BJ (cell line): Measurements from ENCODE around the gene ARL17B. TPM values are rescaled to one million over a fixed set of nuclear protein-coding genes. Genes with fewer than 3 reads are reported as not detected.
"Not testable (repeated sequence)": the region's sequence is repeated elsewhere in the genome, so short reads cannot be mapped to it uniquely, and the experiment has no call there.

Experiments
- CTCF ChIA-PET: fragments of 350-600 bp; formaldehyde crosslinking; extraction: SDS; loops from one replicate; lab custom pipeline; 2021; ENCODE audit warnings: antibody characterized with exemption, inconsistent platforms; lab: Yijun Ruan, JAX
- POLR2A ChIA-PET: fragments of 300-600 bp; sonication (Branson Sonifier 250); formaldehyde crosslinking; extraction: SDS; loops from one replicate; lab custom pipeline; 2021; ENCODE audit warnings: antibody characterized with exemption; lab: Charles Lee
- DNase-seq: peaks from one replicate; pipeline ENCODE4 v3.0.0-alpha.2; 2011; ENCODE audit warnings: low read depth
- H3K27me3 ChIP-seq: 2 replicates; pipeline ENCODE4 v1.6.0; 2011; ENCODE audit warnings: low read length; ENCODE audit not compliant: control insufficient read depth, insufficient read depth
- H3K36me3 ChIP-seq: 2 replicates; pipeline ENCODE4 v1.5.1; 2011; ENCODE audit warnings: low read length; ENCODE audit not compliant: control insufficient read depth, insufficient read depth
- H3K4me3 ChIP-seq: 2 replicates; pipeline ENCODE4 v1.5.1; 2011; ENCODE audit warnings: low read depth, mild to moderate bottlenecking, control low read depth, low read length
- polyA plus RNA-seq: library from polyadenylated mRNA; depleted of rRNA; stranded (reverse); fragments of >200 nt; gene quantifications from 2 replicates; pipeline ENCODE4 v1.2.3, GENCODE V29; 2011

Gene ARL17B
- polyA plus RNA-seq, 1 experiment = 7.1 TPM

DNA sequence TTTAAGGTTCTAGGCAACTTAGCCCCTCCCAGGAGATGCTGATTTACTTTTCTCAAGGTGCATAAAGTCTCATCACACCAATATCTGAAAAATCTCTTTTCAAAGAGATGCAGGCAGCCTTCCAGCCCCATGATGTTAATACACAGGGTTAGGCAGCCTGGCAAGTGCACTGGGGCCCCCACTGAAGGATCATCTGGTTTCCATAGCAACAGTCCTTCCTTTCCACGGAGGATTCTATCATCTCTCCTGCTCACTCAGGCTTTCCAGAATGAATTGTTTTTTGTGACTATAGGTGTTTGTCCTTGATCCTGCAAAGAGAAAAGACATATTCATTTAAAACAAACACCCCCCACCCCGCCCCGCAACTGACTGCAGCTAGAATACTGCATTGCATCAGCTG, 6.0 kb upstream of the ARL17B start:
- POLR2A ChIA-PET = not testable (repeated sequence)

DNA sequence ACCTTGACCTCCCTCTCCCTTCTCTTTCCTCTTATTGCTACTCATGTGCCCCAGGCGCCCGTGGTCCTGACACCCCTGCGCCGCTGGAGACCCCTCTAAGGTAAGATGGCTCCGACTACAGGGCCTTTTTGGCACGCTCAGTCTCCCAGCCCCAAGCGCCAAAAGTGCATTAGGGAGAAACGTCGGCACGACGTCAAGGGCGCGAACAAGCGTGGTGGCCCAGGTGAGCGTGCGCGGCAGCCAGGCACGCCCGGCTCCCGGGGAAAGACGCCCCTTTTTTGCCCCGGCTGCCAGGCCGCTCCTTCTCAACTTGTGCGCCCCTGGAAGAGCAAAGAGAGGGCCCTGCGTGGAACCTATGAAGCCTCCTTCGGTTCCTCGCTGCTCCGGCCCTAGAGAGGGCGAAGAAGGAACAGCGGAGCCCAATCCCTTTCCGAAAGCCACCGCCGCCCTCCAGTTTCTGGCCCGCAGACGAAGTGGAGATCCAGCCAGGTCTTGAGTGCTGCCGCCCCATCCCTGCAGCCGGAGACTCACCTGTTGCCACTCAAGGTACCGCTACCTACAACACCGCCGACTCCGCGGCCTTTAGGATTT, 326 bp downstream of the ARL17B start:
- H3K36me3 ChIP-seq, CTCF ChIA-PET, DNase-seq, H3K4me3 ChIP-seq, H3K27me3 ChIP-seq, POLR2A ChIA-PET: not testable (repeated sequence)

More for the DNA sequence above, 6.0 kb upstream of the ARL17B start:
- H3K4me3 ChIP-seq, DNase-seq, H3K27me3 ChIP-seq, CTCF ChIA-PET, H3K36me3 ChIP-seq: not testable (repeated sequence)

DNA sequence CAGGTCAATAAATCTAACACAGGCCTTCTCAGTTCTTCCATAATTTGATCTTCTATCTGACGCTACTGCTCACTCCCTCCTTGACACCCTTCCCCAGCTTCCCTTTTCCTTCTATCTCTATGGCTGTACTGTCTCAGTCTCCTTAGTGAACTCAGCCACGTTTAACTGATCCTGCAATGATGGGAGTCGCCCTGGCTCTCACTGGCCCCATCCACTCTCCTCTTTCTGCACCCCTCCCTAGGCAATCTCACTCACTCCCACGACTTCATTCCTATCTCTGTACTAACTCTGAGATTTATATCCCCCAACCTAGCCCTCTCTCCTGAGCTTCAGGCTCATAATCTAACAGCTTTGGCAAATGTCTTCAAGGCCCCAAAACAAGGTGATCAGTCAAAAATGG, 7.7 kb downstream of the ARL17B start:
- CTCF ChIA-PET, H3K27me3 ChIP-seq, DNase-seq, H3K36me3 ChIP-seq, POLR2A ChIA-PET, H3K4me3 ChIP-seq: not testable (repeated sequence)

DNA sequence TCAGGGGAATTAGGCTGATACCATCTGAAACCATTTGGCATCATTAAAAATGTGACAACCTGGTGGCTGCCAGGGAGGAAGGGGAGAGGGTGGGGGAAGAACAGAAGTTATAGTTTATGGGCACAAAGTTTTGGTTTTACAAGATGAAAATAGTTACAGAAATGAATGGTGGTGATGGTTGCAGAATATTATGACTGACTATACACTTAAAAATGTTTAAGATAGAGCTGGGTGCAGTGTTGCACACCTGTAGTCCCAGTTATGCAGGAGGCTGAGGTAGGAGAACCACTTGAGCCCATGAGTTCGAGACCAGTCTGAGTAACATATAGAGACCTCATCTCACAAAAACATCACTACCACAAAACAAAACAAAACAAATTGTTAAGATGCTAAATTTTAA, 12.5 kb downstream of the ARL17B start:
- CTCF ChIA-PET, POLR2A ChIA-PET, DNase-seq, H3K27me3 ChIP-seq, H3K4me3 ChIP-seq, H3K36me3 ChIP-seq: not testable (repeated sequence)

DNA sequence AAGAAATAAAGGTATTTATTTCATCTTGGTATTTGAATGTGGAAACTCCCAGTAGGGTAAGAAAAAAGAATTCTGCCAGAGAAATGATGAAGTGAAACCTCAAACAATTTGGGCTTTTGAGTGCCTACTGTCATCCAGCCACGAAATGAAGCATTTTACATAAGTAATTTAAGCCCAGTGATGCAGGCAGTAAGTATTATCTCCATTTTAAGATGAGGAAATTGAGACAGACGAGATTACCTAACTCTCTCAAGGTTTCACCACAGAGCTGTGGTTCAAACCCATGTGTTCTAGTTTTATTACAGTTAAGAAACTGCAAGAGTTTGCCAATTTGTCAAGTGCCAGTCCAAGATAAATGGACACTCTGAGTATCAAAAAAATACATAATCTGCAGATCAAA, 13.2 kb downstream of the ARL17B start:
- H3K36me3 ChIP-seq, DNase-seq, H3K4me3 ChIP-seq, POLR2A ChIA-PET, CTCF ChIA-PET, H3K27me3 ChIP-seq: not testable (repeated sequence)

DNA sequence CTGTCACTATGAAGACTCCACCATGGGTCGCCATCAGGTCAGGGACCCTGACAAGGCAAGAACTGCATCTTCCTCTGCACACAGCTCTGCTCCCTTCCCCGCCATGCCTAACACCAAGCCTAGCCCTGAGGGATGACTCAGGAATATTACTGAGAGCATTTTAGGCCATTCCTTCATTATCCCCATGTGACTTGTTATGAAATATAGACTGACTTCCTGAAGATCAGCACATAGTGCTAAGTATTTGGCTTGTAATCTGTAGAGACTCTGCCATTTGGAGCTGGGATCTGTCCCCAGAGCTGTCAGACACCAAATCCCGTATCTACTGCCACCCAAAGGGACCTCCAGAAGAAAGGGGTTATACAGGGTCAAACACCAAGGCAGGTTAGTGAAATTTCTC, 19.4 kb downstream of the ARL17B start:
- H3K27me3 ChIP-seq, DNase-seq, CTCF ChIA-PET, H3K4me3 ChIP-seq, POLR2A ChIA-PET, H3K36me3 ChIP-seq: not testable (repeated sequence)

DNA sequence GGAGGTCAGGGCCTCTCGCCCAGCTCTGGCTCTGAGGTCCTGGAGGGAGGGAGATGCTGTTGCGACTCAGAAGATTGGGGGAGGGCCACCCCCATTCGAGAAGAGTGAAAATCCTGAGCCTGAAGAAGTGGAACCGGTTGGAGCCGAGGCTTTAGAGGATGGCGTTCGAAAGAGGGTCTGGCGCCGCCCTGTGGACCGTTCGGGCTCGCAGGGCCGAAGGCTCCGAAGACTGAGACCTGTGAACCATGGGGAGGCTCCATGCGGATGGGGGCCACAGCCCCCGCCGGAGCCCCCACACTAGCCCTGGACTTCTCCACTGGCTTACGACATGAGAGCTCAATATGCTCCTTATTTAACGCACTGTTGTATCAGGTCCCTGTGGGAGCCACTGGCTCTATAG, 20.3 kb downstream of the ARL17B start:
- POLR2A ChIA-PET, H3K36me3 ChIP-seq, CTCF ChIA-PET, DNase-seq, H3K4me3 ChIP-seq, H3K27me3 ChIP-seq: not testable (repeated sequence)

DNA sequence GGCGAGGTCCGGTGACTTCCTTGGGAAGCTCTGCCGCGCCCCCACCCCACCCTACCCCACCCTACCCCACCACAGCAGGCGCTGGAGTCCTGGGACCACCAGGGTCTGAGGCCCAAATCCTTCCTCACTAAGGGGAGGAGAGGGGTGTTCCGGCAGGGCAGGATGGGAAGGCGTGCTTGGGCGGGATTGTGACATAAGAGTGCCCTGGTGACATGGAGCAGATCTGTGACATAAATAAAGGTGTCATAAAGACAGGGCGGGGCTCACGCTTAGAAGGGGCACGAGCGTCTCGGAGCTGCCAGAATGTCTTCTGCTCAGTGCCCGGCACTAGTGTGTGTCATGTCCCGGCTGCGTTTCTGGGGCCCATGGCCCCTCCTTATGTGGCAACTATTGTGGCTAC, 66.7 kb downstream of the ARL17B start, which contains the start of gene LRRC37A:
Gene LRRC37A, plus strand, starts transcription at position 301 of the 400 bp plus-strand sequence. Its CDS starts 3 bp downstream, at position 304.
- H3K27me3 ChIP-seq, DNase-seq, CTCF ChIA-PET, H3K36me3 ChIP-seq, POLR2A ChIA-PET, H3K4me3 ChIP-seq: not testable (repeated sequence)

DNA sequence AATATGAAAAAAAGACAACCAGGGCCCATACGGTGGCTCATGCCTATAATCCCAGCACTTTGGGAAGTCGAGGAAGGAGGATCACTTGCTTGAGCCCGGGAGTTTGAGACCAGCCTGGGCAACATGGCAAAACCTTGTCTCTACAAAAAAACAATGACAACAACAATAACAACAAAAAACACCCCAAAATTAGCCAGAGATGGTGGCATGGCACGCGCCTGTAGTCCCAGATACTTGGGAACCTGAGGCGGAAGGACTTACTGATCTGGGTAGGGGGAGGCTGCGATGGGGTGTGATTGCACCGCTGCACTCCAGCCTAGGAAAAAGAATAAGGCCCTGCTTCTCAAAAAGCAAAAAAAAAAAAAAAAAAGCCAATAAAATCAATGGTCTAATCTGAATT, 69.9 kb downstream of the ARL17B start:
- H3K27me3 ChIP-seq, CTCF ChIA-PET, POLR2A ChIA-PET, H3K4me3 ChIP-seq, DNase-seq, H3K36me3 ChIP-seq: not testable (repeated sequence)

DNA sequence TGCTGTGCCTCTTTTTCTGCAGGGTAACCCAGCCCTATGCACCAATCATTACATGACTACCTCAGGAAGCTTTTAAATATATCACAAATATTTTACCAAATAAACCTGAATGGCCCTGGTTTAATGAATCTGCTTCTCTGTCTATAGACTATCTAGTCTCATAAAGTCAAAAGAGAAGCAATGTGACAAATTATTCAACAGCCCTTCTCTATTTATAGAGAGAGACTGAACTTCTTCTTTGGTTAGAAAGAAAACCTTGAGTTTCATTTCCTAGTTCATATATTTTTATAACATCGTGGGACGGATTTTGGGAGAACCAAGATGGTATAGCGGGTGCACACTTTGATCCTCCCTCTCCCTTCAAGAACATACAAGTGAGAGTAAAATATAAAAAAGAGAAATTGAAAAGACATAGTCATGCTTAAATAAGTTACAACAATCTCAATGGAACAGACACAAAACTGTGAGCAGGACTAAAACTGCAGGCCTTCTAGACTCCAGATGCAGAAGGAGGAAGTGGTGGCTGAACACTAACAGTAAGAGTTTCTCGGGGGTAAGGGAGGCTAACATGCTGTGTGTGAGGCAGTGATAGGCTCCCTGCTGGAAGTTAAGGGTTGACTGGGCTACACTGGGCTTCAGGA, 70.5 kb downstream of the ARL17B start:
- DNase-seq, H3K4me3 ChIP-seq, H3K27me3 ChIP-seq, POLR2A ChIA-PET, H3K36me3 ChIP-seq, CTCF ChIA-PET: not testable (repeated sequence)

DNA sequence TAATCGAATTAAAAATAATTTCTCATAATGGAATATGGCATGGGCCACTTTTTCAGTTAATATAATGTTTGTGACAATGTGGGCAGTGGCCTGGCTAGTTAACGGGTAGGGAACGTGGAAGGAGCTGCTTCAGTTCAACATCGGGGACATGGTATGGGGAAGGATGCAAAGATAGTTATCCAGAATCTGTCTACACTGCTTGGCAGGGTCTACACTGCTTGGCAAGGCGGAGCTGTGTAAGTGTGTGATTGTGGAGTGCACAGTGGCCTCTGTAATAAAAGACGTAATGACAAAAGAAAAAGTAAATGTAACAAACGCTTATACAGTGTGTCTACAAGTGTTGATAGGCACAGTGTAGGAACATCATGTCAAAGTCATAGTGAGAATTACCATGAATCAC, 74.0 kb downstream of the ARL17B start:
- DNase-seq, H3K36me3 ChIP-seq, POLR2A ChIA-PET, H3K27me3 ChIP-seq, H3K4me3 ChIP-seq: not testable (repeated sequence)
- CTCF ChIA-PET = interaction anchor here (0.9 to 2.3 kb wide), 3 partner anchors 15 to 286 kb away, joined by 5 to 31 read pairs (median 7); partner anchors contain the start of gene STH
